OCI-LY3 (cell line): ENCODE data around the gene CACTIN.

Experiments
- EZH2phosphoT487 ChIP-seq: fragments of 200-600 bp; shearing (Covaris generic); IDR thresholded peaks from 2 replicates; pipeline ENCODE4 v1.6.1; 2018; ENCODE audit warnings: antibody characterized with exemption, mixed run types, low read depth
- TF ChIP-seq, protein P1 (sequence below): fragments of 200-600, 300-600 bp; sonication (generic); IDR thresholded peaks from 2 replicates; pipeline ENCODE4 v1.5.1; 2014; ENCODE audit warnings: antibody characterized with exemption, low read length, low read depth

DNA sequence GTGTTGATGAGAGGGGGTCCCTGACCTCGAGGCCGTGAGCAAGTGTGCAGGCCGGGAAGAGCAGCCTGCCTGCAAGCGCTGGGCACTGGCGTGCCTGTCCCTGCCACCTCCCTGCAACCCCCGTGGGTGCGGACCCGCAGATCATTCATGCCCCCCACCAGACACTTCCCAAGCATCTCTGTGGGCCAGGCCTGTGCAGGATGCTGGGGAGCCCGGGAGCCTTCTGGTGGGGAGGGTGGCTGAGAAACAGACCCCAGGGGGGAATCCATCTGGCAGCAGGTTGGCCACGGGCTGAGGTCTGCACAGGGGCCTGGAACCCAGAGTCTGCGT, 18.4 kb upstream of the CACTIN start:
- TF ChIP-seq, protein P1, sequence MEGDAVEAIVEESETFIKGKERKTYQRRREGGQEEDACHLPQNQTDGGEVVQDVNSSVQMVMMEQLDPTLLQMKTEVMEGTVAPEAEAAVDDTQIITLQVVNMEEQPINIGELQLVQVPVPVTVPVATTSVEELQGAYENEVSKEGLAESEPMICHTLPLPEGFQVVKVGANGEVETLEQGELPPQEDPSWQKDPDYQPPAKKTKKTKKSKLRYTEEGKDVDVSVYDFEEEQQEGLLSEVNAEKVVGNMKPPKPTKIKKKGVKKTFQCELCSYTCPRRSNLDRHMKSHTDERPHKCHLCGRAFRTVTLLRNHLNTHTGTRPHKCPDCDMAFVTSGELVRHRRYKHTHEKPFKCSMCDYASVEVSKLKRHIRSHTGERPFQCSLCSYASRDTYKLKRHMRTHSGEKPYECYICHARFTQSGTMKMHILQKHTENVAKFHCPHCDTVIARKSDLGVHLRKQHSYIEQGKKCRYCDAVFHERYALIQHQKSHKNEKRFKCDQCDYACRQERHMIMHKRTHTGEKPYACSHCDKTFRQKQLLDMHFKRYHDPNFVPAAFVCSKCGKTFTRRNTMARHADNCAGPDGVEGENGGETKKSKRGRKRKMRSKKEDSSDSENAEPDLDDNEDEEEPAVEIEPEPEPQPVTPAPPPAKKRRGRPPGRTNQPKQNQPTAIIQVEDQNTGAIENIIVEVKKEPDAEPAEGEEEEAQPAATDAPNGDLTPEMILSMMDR: no peak
- no peak for TF ChIP-seq EZH2phosphoT487
